Heart left ventricle (tissue), 13 donors: ENCODE results near the gene MACF1.

Experiments
- POLR2A ChIP-seq, 2 donors: fragments of 450-650 bp; IDR thresholded peaks; one replicate each; pipeline ENCODE4 v1.6.1; 2017; ENCODE audit warnings: antibody characterized with exemption in 2 of 2, mild to moderate bottlenecking in 2 of 2, moderate library complexity in 2 of 2
- TF ChIP-seq, protein P1 (sequence below), 12 donors: fragments of 200-600 bp; sonication (generic) in 4 of 12; IDR thresholded peaks; one replicate each; pipeline versions ENCODE4 v1.5.0 to v1.8.0; 2018 to 2022; ENCODE audit warnings: antibody characterized with exemption in 12 of 12, mild to moderate bottlenecking in 5 of 12
- donor health status: ischemic (EF 13 %, LVEDD 7.1; RV severe dilation, severe dysfunction).
- donor health status: DM: no; HTN: yes; CAD: no.
- donor health status: DM: no; HTN: no; CAD: no.
- donor health status: ischemic (EF 25% LVEDD 6.9; RV normal size, moderate dysfunction).
- donor health status: ischemic (EF 25% LVEDD 5.7; RV mildly dilated, moderate dysfunction).
- donor health status: ischemic (EF 35%, LVEDD 5.7; RV mildly dilated, moderate dysfunction).
- donor health status: nonischemic (EF 11% LVEDD 7.7; RV severe dilation, severe dysfunction).
- donor health status: DM: yes; HTN: yes; CAD: no.
- donor health status: PGD.
- donor health status: ischemic (EF 29% LVEDD 5.4; RV normal size, mild dysfunction).
- donor health status: nonischemic (EF 23%, LVEDD 6.1; RV moderate dilation, normal function).

DNA sequence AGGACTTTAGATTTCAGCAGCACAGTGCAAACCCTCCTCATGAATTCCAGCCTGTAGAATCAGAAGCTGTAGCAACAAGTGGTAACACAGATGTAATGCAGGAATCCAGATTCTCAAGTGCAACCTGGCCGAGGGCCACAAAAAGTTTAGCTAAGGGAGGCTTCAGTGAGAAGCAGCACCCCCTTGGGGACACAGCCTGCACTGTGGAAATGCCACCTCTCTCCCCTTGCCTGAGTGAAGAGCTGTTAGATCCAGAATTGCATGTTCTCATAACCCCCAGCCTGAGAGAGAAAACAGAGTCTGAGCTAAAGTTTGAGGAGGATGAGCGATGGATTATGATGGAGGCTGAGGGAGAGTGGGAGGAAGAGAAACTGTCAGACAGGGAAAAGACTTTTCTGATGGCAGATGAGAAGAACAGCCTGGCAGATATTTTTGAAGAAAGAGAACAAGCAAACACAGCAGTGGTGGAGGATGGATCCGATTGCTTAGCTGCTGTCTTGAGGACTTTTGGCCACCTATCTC is 206.5 kb downstream of the MACF1 start:
- TF ChIP-seq, protein P1, sequence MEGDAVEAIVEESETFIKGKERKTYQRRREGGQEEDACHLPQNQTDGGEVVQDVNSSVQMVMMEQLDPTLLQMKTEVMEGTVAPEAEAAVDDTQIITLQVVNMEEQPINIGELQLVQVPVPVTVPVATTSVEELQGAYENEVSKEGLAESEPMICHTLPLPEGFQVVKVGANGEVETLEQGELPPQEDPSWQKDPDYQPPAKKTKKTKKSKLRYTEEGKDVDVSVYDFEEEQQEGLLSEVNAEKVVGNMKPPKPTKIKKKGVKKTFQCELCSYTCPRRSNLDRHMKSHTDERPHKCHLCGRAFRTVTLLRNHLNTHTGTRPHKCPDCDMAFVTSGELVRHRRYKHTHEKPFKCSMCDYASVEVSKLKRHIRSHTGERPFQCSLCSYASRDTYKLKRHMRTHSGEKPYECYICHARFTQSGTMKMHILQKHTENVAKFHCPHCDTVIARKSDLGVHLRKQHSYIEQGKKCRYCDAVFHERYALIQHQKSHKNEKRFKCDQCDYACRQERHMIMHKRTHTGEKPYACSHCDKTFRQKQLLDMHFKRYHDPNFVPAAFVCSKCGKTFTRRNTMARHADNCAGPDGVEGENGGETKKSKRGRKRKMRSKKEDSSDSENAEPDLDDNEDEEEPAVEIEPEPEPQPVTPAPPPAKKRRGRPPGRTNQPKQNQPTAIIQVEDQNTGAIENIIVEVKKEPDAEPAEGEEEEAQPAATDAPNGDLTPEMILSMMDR (IDR thresholded peaks at IDR 0.05): peak; percentile 51 to 84 (median 74)
- TF ChIP-seq POLR2A (IDR thresholded peaks at IDR 0.05): no peak
